HG03103 (cell line): ENCODE results near the gene CADM4.
"Not testable (repeated sequence)": the region's sequence is repeated elsewhere in the genome, so short reads cannot be mapped to it uniquely, and the experiment has no call there.

Experiments used
- ATAC-seq: cut with Tn5 transposase; IDR thresholded peaks from one replicate; pipeline ENCODE4 v1.9.1; 2021; ENCODE audit warnings: low read depth; ENCODE audit not compliant: unreplicated experiment

CADM4 gene

GRCh38 chr19:43635561-43635940, 4.1 kb downstream of the CADM4 start:
- ATAC-seq = not testable (repeated sequence)

GRCh38 chr19:43634872-43635560, 4.6 kb downstream of the CADM4 start:
- no peak for ATAC-seq

GRCh38 chr19:43634506-43634871, 5.2 kb downstream of the CADM4 start:
- no peak for ATAC-seq

GRCh38 chr19:43634068-43634467, 5.6 kb downstream of the CADM4 start:
- no peak for ATAC-seq

- no peak for ATAC-seq
Measured at GRCh38 chr19:43633520-43633919, 6.1 kb downstream of the CADM4 start.

GRCh38 chr19:43631491-43631890, 8.2 kb downstream of the CADM4 start:
- ATAC-seq = no peak

- no peak for ATAC-seq
Measured at GRCh38 chr19:43628646-43629326, 10.9 kb downstream of the CADM4 start.

- no peak for ATAC-seq
Measured at GRCh38 chr19:43626838-43627237, 12.8 kb downstream of the CADM4 start.

GRCh38 chr19:43625918-43626579, 13.6 kb downstream of the CADM4 start:
- ATAC-seq = no peak

GRCh38 chr19:43624933-43625332, 14.7 kb downstream of the CADM4 start:
- ATAC-seq = no peak

GRCh38 chr19:43623889-43624670, 15.6 kb downstream of the CADM4 start:
- ATAC-seq = no peak

- ATAC-seq = no peak
Measured at GRCh38 chr19:43622956-43623355, 16.7 kb downstream of the CADM4 start.

- no peak for ATAC-seq
Measured at GRCh38 chr19:43622070-43622469, 17.6 kb downstream of the CADM4 start.

GRCh38 chr19:43620061-43621001, 19.3 kb downstream of the CADM4 start:
- ATAC-seq = no peak

GRCh38 chr19:43619262-43620060, 20.2 kb downstream of the CADM4 start, which contains the start of gene ZNF428:
Gene ZNF428 (minus strand): TSS chr19:43619629. CDS start chr19:43614304, 5,325 bp downstream.
- ATAC-seq = peak; percentile 66

- ATAC-seq = peak; percentile 17
Measured at GRCh38 chr19:43618921-43619261, 20.8 kb downstream of the CADM4 start.

GRCh38 chr19:43616954-43617353, 22.7 kb downstream of the CADM4 start:
- no peak for ATAC-seq

GRCh38 chr19:43616306-43616705, 23.3 kb downstream of the CADM4 start:
- no peak for ATAC-seq

- no peak for ATAC-seq
Measured at GRCh38 chr19:43612374-43612773, 27.3 kb downstream of the CADM4 start.
